ENCODE measurements around the gene SF3A2.

SF3A2 gene

DNA sequence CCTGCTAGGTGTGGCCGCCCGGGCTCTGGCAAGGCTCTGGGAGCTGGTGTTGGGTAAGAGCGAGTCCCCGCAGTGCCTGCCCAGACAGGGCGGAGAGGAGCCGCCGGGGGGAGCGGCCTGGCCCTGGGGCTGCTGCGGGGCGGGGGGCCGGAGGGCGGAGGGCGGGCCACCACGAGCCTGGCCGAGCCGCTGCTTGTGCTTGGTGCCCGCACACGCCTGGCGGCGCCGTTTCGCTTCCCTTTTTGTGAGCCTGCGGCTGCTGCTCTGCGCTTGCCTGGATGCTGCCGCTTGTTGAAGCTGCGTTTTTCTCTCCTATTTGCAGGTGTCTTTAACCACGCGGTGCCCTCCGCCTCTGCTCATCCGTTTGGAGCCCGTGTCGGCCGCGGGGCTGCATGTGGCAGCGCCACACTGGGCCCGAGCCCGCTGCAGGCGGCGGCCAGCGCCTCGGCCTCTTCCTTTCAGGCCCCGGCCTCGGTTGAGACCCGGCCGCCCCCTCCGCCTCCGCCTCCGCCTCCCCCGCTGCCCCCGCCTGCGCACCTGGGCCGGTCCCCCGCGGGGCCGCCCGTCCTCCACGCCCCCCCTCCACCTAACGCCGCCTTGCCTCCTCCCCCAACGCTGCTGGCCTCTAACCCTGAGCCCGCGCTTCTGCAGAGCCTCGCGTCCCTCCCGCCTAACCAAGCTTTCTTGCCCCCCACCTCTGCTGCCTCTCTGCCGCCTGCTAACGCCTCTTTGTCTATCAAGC lies 9.0 kb upstream of the SF3A2 start:
- peak overlapping the region; percentile 64 for H3K27ac ChIP-seq
- ChIA-PET POLR2A (ENCODE audit: low non-redundant PET) (no interaction called here), CTCF (interaction anchor here (0.5 kb wide), 1 partner anchor 169 kb away, joined by 5 read pairs; no protein-coding TSS in a partner anchor)
- DNase-seq (ENCODE audit: low spot score), result no peak
- TF ChIP-seq, protein P1, sequence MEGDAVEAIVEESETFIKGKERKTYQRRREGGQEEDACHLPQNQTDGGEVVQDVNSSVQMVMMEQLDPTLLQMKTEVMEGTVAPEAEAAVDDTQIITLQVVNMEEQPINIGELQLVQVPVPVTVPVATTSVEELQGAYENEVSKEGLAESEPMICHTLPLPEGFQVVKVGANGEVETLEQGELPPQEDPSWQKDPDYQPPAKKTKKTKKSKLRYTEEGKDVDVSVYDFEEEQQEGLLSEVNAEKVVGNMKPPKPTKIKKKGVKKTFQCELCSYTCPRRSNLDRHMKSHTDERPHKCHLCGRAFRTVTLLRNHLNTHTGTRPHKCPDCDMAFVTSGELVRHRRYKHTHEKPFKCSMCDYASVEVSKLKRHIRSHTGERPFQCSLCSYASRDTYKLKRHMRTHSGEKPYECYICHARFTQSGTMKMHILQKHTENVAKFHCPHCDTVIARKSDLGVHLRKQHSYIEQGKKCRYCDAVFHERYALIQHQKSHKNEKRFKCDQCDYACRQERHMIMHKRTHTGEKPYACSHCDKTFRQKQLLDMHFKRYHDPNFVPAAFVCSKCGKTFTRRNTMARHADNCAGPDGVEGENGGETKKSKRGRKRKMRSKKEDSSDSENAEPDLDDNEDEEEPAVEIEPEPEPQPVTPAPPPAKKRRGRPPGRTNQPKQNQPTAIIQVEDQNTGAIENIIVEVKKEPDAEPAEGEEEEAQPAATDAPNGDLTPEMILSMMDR (conservative IDR thresholded peaks at IDR 0.05; ENCODE audit: low read depth), result no peak

DNA sequence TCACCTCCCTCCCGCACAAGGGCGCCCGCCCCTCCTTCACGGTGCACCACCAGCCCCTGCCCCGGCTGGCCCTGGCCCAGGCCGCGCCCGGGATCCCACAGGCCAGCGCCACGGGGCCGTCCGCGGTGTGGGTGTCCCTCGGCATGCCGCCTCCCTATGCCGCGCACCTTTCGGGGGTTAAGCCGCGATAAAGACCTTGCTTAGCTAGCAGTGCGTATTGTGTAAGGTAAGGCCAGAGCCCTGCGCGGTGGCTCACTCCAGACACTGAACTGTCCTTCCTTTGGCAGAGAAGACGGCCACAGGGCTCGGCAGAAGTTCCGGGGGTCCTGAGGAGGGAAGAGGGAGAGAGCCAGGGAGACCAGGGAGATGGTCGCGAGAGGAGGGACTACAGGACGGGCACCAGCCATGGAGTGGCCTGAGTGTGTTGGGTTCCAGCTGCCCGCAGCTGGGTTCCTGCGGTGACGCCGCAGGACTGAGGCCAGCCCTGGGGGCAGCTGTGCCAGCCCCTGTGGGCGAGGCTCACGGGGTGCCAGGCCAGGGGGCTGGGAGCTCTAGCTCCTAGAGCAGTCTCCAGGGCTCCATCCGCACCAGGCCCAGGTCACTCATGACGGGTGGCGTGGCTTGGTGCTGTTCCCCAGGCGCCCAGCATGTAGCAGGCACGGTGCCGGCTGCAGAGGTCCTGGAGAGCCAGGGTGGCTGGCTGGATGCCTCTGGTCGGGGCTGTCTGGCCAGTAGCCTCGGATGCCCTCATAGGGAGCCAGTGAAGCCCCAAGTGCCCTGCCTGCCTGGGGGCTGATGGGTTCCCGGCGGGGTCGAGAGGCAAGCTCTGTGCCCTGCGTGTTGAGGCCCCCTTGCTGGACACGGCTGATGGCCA lies 8.2 kb upstream of the SF3A2 start:
- peak overlapping the region; percentile 95 for H3K27ac ChIP-seq
- DNase-seq (ENCODE audit: low spot score), result no peak
- ChIA-PET POLR2A (ENCODE audit: low non-redundant PET) (no interaction called here), CTCF (no interaction called here)
- TF ChIP-seq, protein P1 (conservative IDR thresholded peaks at IDR 0.05; ENCODE audit: low read depth), result no peak

DNA sequence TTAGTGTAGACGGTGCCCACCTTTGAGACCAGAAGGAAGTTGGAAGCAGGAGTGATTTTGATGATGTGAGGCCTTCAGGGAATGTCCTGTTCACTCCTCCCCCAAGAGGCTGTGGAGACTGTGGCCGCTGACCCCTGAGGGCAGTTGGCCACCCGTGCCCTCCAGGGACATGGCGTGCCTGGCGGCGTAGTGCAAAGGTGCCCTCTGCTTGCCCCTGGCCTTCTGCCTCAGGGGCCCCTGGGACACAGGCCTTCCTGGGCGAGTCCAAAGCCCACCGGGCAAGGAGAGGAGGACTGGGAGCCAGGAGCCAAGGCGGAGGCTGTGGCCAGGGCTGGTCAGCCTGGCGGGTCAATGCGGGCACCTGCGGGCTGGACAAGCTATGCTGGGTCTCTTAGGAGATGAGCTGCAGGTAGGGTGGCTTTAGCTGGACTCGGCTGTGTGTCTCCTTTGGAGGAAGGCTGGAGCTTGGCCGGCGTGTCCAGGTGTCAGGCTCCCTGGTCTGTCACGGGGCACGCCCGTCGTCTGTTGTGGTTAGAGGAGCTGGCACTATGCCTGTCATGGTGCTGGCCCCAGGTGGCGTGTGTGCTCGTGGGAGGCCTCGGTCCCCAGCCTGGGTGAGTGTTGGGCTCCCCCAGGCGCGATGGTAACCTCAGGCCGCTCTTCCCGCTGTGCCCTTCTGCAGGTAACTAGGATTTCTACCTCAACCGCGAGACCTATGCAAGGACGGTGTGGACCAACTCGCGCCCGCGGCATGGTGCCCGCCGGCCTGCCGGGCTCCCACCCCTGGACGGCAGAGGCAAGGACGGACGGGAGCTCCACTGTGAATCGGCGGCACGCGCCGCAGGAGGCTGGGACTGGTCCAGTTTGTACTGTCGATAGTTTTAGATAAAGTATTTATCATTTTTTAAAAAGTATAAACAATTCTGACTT lies 7.3 kb upstream of the SF3A2 start:
- TF ChIP-seq, protein P1 (conservative IDR thresholded peaks at IDR 0.05; ENCODE audit: low read depth), result no peak
- ChIA-PET POLR2A (ENCODE audit: low non-redundant PET) (no interaction called here), CTCF (interaction anchor here (0.5 to 1.3 kb wide), 3 partner anchors 73 to 383 kb away, joined by 3 to 16 read pairs (median 4); no protein-coding TSS in a partner anchor)
- no peak for DNase-seq (ENCODE audit: low spot score)
- H3K27ac ChIP-seq, result peak overlapping the region; percentile 95

DNA sequence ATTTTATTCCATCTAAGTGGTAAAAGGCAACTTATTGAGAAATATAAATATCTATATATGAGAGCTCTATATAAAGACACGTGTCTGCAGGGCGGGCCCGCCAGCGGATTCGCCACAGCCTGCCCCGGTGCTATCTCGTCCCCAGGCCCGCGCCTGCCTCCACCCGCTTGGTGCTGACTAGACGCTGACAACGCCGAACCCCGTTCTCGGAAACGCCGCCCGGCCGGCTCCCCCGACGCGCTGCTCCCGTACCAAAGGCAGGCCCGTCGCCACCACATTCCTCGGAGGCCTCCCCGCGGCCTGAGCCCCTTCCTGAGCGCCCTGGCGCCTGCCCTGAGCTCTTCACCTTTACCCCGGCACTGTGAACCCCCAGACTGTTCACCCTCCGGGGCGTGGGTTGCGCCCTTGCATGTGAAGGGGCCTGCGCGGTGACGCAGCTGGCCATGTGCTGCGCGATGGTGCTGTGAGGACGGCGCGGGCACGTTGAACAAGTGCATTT lies 6.5 kb upstream of the SF3A2 start:
- POLR2A ChIA-PET (ENCODE audit: low non-redundant PET), result no interaction called here
- DNase-seq (ENCODE audit: low spot score), result no peak
- H3K27ac ChIP-seq, result peak overlapping the region; percentile 95
- CTCF ChIA-PET, result interaction anchor here (0.6 to 1.3 kb wide), 2 partner anchors 74 to 382 kb away, joined by 3 to 16 read pairs; no protein-coding TSS in a partner anchor
- TF ChIP-seq, protein P1 (conservative IDR thresholded peaks at IDR 0.05; ENCODE audit: low read depth), result no peak

DNA sequence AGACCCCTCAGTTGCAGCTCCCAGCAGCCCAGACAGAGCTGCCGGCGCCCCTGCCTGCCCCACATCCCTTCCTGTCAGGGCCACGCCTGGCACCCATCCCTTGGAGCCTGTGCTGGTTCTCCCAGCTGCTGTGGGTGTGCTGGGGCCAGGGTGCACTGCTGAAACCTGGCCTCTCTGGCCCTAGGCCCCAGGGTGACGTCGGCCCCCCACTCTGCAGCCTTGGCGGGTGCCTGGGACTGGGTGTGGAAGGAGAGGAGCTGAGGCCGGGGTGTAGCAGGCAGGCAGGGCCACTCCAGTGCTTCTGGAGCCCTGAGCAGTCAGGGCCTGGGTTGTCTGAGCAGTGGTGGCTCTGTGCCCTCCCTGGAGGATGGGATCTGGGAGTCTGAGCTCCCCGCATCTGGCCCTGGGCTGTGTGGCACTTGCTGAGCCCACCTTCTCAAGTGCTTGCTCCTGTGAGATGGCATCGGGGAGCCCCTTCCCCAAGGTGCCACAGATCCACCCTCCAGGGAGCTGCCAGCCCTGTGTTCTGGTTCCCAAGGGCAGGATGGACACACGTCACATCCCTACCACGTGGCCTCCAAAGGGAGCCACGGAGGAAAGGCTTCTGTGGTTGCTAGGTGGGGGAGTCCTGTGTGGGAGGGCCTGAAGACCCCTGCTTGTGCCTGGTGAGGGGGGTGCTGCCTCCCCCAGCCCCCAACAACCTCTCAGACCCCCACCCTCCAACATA lies 5.7 kb upstream of the SF3A2 start:
- TF ChIP-seq, protein P1 (conservative IDR thresholded peaks at IDR 0.05; ENCODE audit: low read depth), result no peak
- DNase-seq (ENCODE audit: low spot score), result no peak
- CTCF ChIA-PET, result no interaction called here
- H3K27ac ChIP-seq, result peak overlapping the region; percentile 95
- POLR2A ChIA-PET (ENCODE audit: low non-redundant PET), result no interaction called here

Data from RWPE1 (cell line).